Lower leg skin (tissue), 4 donors: ENCODE data around the gene TCN2. TPM values are rescaled to one million over a fixed set of nuclear protein-coding genes. Genes with fewer than 3 reads are reported as not detected.
"Not testable (repeated sequence)": the region's sequence is repeated elsewhere in the genome, so short reads cannot be mapped to it uniquely, and the experiment has no call there.

Source experiments
- DNase-seq, 2 donors: peaks; one replicate each; pipeline ENCODE4 v3.0.0-alpha.2; 2019; ENCODE audit warnings: low spot score in 2 of 2
- H3K4me3 ChIP-seq: fragments of 200-600 bp; sonication (generic); 2 replicates; pipeline ENCODE4 v1.5.1; 2017; ENCODE audit warnings: mild to moderate bottlenecking, low read depth; ENCODE audit not compliant: poor library complexity, severe bottlenecking
- CTCF ChIP-seq, 3 donors: fragments of 450-650 bp; IDR thresholded peaks; one replicate each; pipeline ENCODE4 v1.5.1; 2016; ENCODE audit warnings: antibody characterized with exemption in 3 of 3, mild to moderate bottlenecking in 3 of 3, moderate library complexity in 2 of 3
- POLR2A ChIP-seq, 2 donors: fragments of 450-650 bp; IDR thresholded peaks; one replicate each; pipeline ENCODE4 v1.6.1; 2016 to 2017; ENCODE audit warnings: antibody characterized with exemption in 2 of 2, mild to moderate bottlenecking in 1 of 2, moderate library complexity in 1 of 2
- WGBS, 2 donors: methylation state at CpG; one replicate each; pipeline ENCODE4 v1.1.5; 2018; 5-methylcytosine and 5-hydroxymethylcytosine counted together
- intact Hi-C: fragments of 100-400 bp; cut with DNase I; formaldehyde crosslinking; loops from one replicate; pipeline ENCODE4 v1.15.0; 2023; ENCODE audit warnings: low total_unique reads
- total RNA-seq, 4 donors: library from RNA; depleted of rRNA; stranded (reverse); fragments of >200 nt; gene quantifications; one replicate each; pipeline ENCODE4 v1.1.0, GENCODE V29; 2016

The TCN2 gene
- 10 to 100 TPM in 3 of 4 donors, 1 to 10 TPM in 1; 9.9 to 20.2 (median 14.8) TPM for total RNA-seq

- TF ChIP-seq POLR2A (IDR thresholded peaks at IDR 0.05): no peak
- TF ChIP-seq CTCF (IDR thresholded peaks at IDR 0.05): no peak
- intact Hi-C loops: no loop called here
- DNase-seq: peak; percentile 60 to 93
- 1 to 3% methylated on average over 17 to 24 of the region's 24 CpGs for WGBS, 2 donors
- H3K4me3 ChIP-seq: peak within 1 kb of the TSS; percentile 47
Observed at GRCh38 chr22:30606455-30607299, at the start of gene TCN2. TCN2 (plus strand) TSS chr22:30607174; CDS start chr22:30607332, 158 bp downstream.

- WGBS, 2 donors: 74% methylated on average over 6 to 8 of the region's 8 CpGs
Observed at GRCh38 chr22:30557243-30557642, 49.7 kb upstream of the TCN2 start.

GRCh38 chr22:30559889-30560288, 47.1 kb upstream of the TCN2 start:
- WGBS, 2 donors: 75 to 80% methylated on average over 6 of the region's 6 CpGs
- TF ChIP-seq CTCF (IDR thresholded peaks at IDR 0.05): no peak
- no peak for TF ChIP-seq POLR2A (IDR thresholded peaks at IDR 0.05)

More at GRCh38 chr22:30557243-30557642, 49.7 kb upstream of the TCN2 start:
- DNase-seq: no peak
- H3K4me3 ChIP-seq: no peak overlapping the region
- intact Hi-C loops: no loop called here
- no peak for TF ChIP-seq POLR2A (IDR thresholded peaks at IDR 0.05)
- no peak for TF ChIP-seq CTCF (IDR thresholded peaks at IDR 0.05)

GRCh38 chr22:30560643-30561202, 46.3 kb upstream of the TCN2 start:
- intact Hi-C loops, DNase-seq, H3K4me3 ChIP-seq: not testable (repeated sequence)
- WGBS, 2 donors: 89 to 92% methylated on average over 11 of the region's 11 CpGs

More at GRCh38 chr22:30559889-30560288, 47.1 kb upstream of the TCN2 start:
- DNase-seq: no peak
- no peak overlapping the region for H3K4me3 ChIP-seq
- intact Hi-C loops: no loop called here

- intact Hi-C loops: no loop called here
- DNase-seq: no peak
- 63 to 67% methylated on average over 10 of the region's 10 CpGs for WGBS, 2 donors
- TF ChIP-seq POLR2A (IDR thresholded peaks at IDR 0.05) (no peak), CTCF (IDR thresholded peaks at IDR 0.05) (no peak)
- H3K4me3 ChIP-seq: no peak overlapping the region
Observed at GRCh38 chr22:30561402-30562189, 45.4 kb upstream of the TCN2 start.

- intact Hi-C loops: no loop called here
- 45 to 49% methylated on average over 6 of the region's 6 CpGs for WGBS, 2 donors
Observed at GRCh38 chr22:30562366-30562765, 44.6 kb upstream of the TCN2 start.

More at GRCh38 chr22:30562366-30562765, 44.6 kb upstream of the TCN2 start:
- H3K4me3 ChIP-seq: no peak overlapping the region
- no peak for DNase-seq
- TF ChIP-seq CTCF (IDR thresholded peaks at IDR 0.05): no peak
- no peak for TF ChIP-seq POLR2A (IDR thresholded peaks at IDR 0.05)
